ENCODE data around the gene PRPF31. TPM values are rescaled to one million over a fixed set of nuclear protein-coding genes. Genes with fewer than 3 reads are reported as not detected.
A peak's percentile ranks its signal among the peaks of the same experiment; 100 is the strongest.
"Not testable (repeated sequence)": the region's sequence is repeated elsewhere in the genome, so short reads cannot be mapped to it uniquely, and the experiment has no call there.

The PRPF31 gene
- total RNA-seq: 77.0 TPM

- peak; percentile 96 to 99 (median 98) for DNase-seq (ENCODE audit: low read depth in 2 of 3, low spot score in 2 of 3)
These were observed at the start of gene PRPF31, which contains the start of gene TFPT for GRCh38 chr19:54115109-54116063. PRPF31 (plus strand) TSS chr19:54115754; CDS start chr19:54118279, 2,525 bp downstream. TFPT (minus strand) TSS chr19:54115657; CDS start chr19:54115269, 388 bp downstream.

- no peak for DNase-seq (ENCODE audit: low read depth in 2 of 3, low spot score in 2 of 3)
These were observed 46.1 kb upstream of the PRPF31 start for GRCh38 chr19:54069470-54069869.

GRCh38 chr19:54073829-54074228 lies 41.7 kb upstream of the PRPF31 start:
- no peak for DNase-seq (ENCODE audit: low read depth in 2 of 3, low spot score in 2 of 3)

GRCh38 chr19:54074851-54075250 lies 40.7 kb upstream of the PRPF31 start:
- DNase-seq (ENCODE audit: low read depth in 2 of 3, low spot score in 2 of 3): no peak

GRCh38 chr19:54077334-54077733 lies 38.2 kb upstream of the PRPF31 start:
- DNase-seq (ENCODE audit: low read depth in 2 of 3, low spot score in 2 of 3): peak in 1 of 3 donors; percentile 59

- DNase-seq (ENCODE audit: low read depth in 2 of 3, low spot score in 2 of 3): no peak
These were observed 34.5 kb upstream of the PRPF31 start, which contains the start of gene TARM1 for GRCh38 chr19:54081032-54081431. TARM1 (minus strand) TSS chr19:54081365; CDS start chr19:54081340, 25 bp downstream.

- DNase-seq (ENCODE audit: low read depth in 2 of 3, low spot score in 2 of 3): no peak
These were observed 31.1 kb upstream of the PRPF31 start for GRCh38 chr19:54084410-54084809.

GRCh38 chr19:54094426-54095000 lies 21.0 kb upstream of the PRPF31 start:
- peak in 2 of 3 donors; percentile 41 to 62 for DNase-seq (ENCODE audit: low read depth in 2 of 3, low spot score in 2 of 3)

- DNase-seq (ENCODE audit: low read depth in 2 of 3, low spot score in 2 of 3): no peak
These were observed 20.3 kb upstream of the PRPF31 start for GRCh38 chr19:54095136-54095858.

- peak in 2 of 3 donors; percentile 35 to 57 for DNase-seq (ENCODE audit: low read depth in 2 of 3, low spot score in 2 of 3)
These were observed 19.5 kb upstream of the PRPF31 start for GRCh38 chr19:54095859-54096616.

GRCh38 chr19:54096617-54097106 lies 18.9 kb upstream of the PRPF31 start:
- DNase-seq (ENCODE audit: low read depth in 2 of 3, low spot score in 2 of 3): no peak

- DNase-seq (ENCODE audit: low read depth in 2 of 3, low spot score in 2 of 3): no peak
These were observed 16.2 kb upstream of the PRPF31 start for GRCh38 chr19:54099190-54099902.

GRCh38 chr19:54099903-54100255 lies 15.7 kb upstream of the PRPF31 start:
- not testable (repeated sequence) for DNase-seq (ENCODE audit: low read depth in 2 of 3, low spot score in 2 of 3)

- DNase-seq (ENCODE audit: low read depth in 2 of 3, low spot score in 2 of 3): peak in 2 of 3 donors; percentile 37 to 43
These were observed 15.0 kb upstream of the PRPF31 start, which contains the start of gene OSCAR for GRCh38 chr19:54100561-54100960. OSCAR (minus strand) TSS chr19:54100803; CDS start chr19:54100792, 11 bp downstream.

GRCh38 chr19:54102421-54103169 lies 13.0 kb upstream of the PRPF31 start, which contains the start of gene NDUFA3:
NDUFA3 (plus strand) TSS chr19:54102855; CDS start chr19:54102879, 24 bp downstream.
- peak; percentile 98 to 100 (median 99) for DNase-seq (ENCODE audit: low read depth in 2 of 3, low spot score in 2 of 3)

- DNase-seq (ENCODE audit: low read depth in 2 of 3, low spot score in 2 of 3): no peak
These were observed 10.4 kb upstream of the PRPF31 start for GRCh38 chr19:54104998-54105715.

- DNase-seq (ENCODE audit: low read depth in 2 of 3, low spot score in 2 of 3): no peak
These were observed 9.8 kb upstream of the PRPF31 start for GRCh38 chr19:54105796-54106195.

GRCh38 chr19:54106716-54107115 lies 8.8 kb upstream of the PRPF31 start:
- no peak for DNase-seq (ENCODE audit: low read depth in 2 of 3, low spot score in 2 of 3)
